Measurements from ENCODE around the gene STAG2. TPM values are rescaled to one million over a fixed set of nuclear protein-coding genes. Genes with fewer than 3 reads are reported as not detected.
A peak's percentile ranks its signal among the peaks of the same experiment; 100 is the strongest.
"Not testable (repeated sequence)": the region's sequence is repeated elsewhere in the genome, so short reads cannot be mapped to it uniquely, and the experiment has no call there.

Gene STAG2
- total RNA-seq, result 58.0 TPM

- peak; percentile 78 for DNase-seq (ENCODE audit: low spot score)
These were observed at the start of gene STAG2 for GRCh38 chrX:123961268-123962005. STAG2 (plus strand) TSS chrX:123961706; CDS start chrX:124022628, 60,922 bp downstream.

GRCh38 chrX:123917069-123917468 is 44.4 kb upstream of the STAG2 start:
- no peak for DNase-seq (ENCODE audit: low spot score)

- DNase-seq (ENCODE audit: low spot score), result no peak
These were observed 43.3 kb upstream of the STAG2 start for GRCh38 chrX:123918106-123918721.

GRCh38 chrX:123920105-123920785 is 41.3 kb upstream of the STAG2 start:
- DNase-seq (ENCODE audit: low spot score), result no peak

GRCh38 chrX:123923211-123923610 is 38.3 kb upstream of the STAG2 start:
- no peak for DNase-seq (ENCODE audit: low spot score)

- no peak for DNase-seq (ENCODE audit: low spot score)
These were observed 37.3 kb upstream of the STAG2 start for GRCh38 chrX:123924186-123924585.

- DNase-seq (ENCODE audit: low spot score), result no peak
These were observed 33.7 kb upstream of the STAG2 start for GRCh38 chrX:123927845-123928244.

GRCh38 chrX:123932055-123932454 is 29.5 kb upstream of the STAG2 start:
- not testable (repeated sequence) for DNase-seq (ENCODE audit: low spot score)

- no peak for DNase-seq (ENCODE audit: low spot score)
These were observed 18.4 kb upstream of the STAG2 start for GRCh38 chrX:123943074-123943473.

- DNase-seq (ENCODE audit: low spot score), result no peak
These were observed 18.0 kb upstream of the STAG2 start for GRCh38 chrX:123943488-123943887.

GRCh38 chrX:123949846-123950245 is 11.7 kb upstream of the STAG2 start:
- no peak for DNase-seq (ENCODE audit: low spot score)

- DNase-seq (ENCODE audit: low spot score), result peak; percentile 27
These were observed 2.0 kb upstream of the STAG2 start for GRCh38 chrX:123959281-123960063.

GRCh38 chrX:123960956-123961267 is 594 bp upstream of the STAG2 start:
- DNase-seq (ENCODE audit: low spot score), result no peak

GRCh38 chrX:123962006-123962467 is 531 bp downstream of the STAG2 start:
- DNase-seq (ENCODE audit: low spot score), result no peak

- peak; percentile 91 for DNase-seq (ENCODE audit: low spot score)
These were observed 1.4 kb downstream of the STAG2 start for GRCh38 chrX:123962794-123963373.

- DNase-seq (ENCODE audit: low spot score), result no peak
These were observed 2.8 kb downstream of the STAG2 start for GRCh38 chrX:123964156-123964834.

- no peak for DNase-seq (ENCODE audit: low spot score)
These were observed 4.2 kb downstream of the STAG2 start for GRCh38 chrX:123965712-123966111.

- no peak for DNase-seq (ENCODE audit: low spot score)
These were observed 6.0 kb downstream of the STAG2 start for GRCh38 chrX:123967497-123967896.

GRCh38 chrX:123968383-123969050 is 7.0 kb downstream of the STAG2 start:
- no peak for DNase-seq (ENCODE audit: low spot score)

GRCh38 chrX:123971982-123972381 is 10.5 kb downstream of the STAG2 start:
- DNase-seq (ENCODE audit: low spot score), result no peak

- DNase-seq (ENCODE audit: low spot score), result no peak
These were observed 12.4 kb downstream of the STAG2 start for GRCh38 chrX:123973921-123974320.

Measured in mucosa of gallbladder (tissue), 1 donor.